Uterus (tissue), 4 donors: ENCODE results near the gene NFIA. TPM values are rescaled to one million over a fixed set of nuclear protein-coding genes. Genes with fewer than 3 reads are reported as not detected.

Source experiments
- DNase-seq, 2 donors: peaks; one replicate each; pipeline ENCODE4 v3.0.0-alpha.2; 2019 to 2020
- H3K27ac ChIP-seq, 2 donors: fragments of 200-600 bp; sonication (generic); 1 replicate in 1 of 2; 2 replicates in 1 of 2; pipeline ENCODE4 v1.5.1; 2016 to 2018
- H3K27me3 ChIP-seq, 2 donors: fragments of 200-600 bp; sonication (generic); one replicate each; pipeline ENCODE4 v1.5.1; 2018 to 2019; ENCODE audit warnings: control low read depth in 1 of 2
- H3K36me3 ChIP-seq, 2 donors: fragments of 200-600 bp; sonication (generic); one replicate each; pipeline ENCODE4 v1.5.1; 2019; ENCODE audit warnings: control low read depth in 1 of 2
- H3K4me1 ChIP-seq, 2 donors: fragments of 200-600 bp; sonication (generic); one replicate each; pipeline ENCODE4 v1.5.1; 2018 to 2019; ENCODE audit warnings: control low read depth in 1 of 2
- H3K4me3 ChIP-seq, 2 donors: fragments of 200-600 bp; sonication (generic); 1 replicate in 1 of 2; 2 replicates in 1 of 2; pipeline ENCODE4 v1.5.1; 2018 to 2019; ENCODE audit warnings: mild to moderate bottlenecking in 1 of 2
- H3K9me3 ChIP-seq, 2 donors: fragments of 200-600 bp; sonication (generic); one replicate each; pipeline ENCODE4 v1.5.1; 2019; ENCODE audit warnings: control low read depth in 1 of 2
- CTCF ChIP-seq, 4 experiments: fragments of 200-600 bp in 2 of 4; fragments of 450-650 bp in 2 of 4; sonication (generic) in 2 of 4; IDR thresholded peaks; one replicate each; pipeline ENCODE4 v1.5.1; 2016 to 2019; ENCODE audit warnings: antibody characterized with exemption in 4 of 4, mild to moderate bottlenecking in 2 of 4, moderate library complexity in 1 of 4
- POLR2A ChIP-seq, 2 donors: fragments of 450-650 bp; IDR thresholded peaks; one replicate each; pipeline ENCODE4 v1.6.1; 2016; ENCODE audit warnings: antibody characterized with exemption in 2 of 2, mild to moderate bottlenecking in 1 of 2, moderate library complexity in 1 of 2
- intact Hi-C: fragments of 100-400 bp; cut with DNase I; formaldehyde crosslinking; loops from one replicate; pipeline ENCODE4 v1.15.1; 2023; ENCODE audit warnings: low total_unique reads
- total RNA-seq, 4 donors: library from RNA; depleted of rRNA in 3 of 4; stranded (reverse); fragments of >200 nt in 3 of 4; gene quantifications; one replicate each; pipeline versions ENCODE4 v1.1.0 to v1.2.4, GENCODE V29; 2014 to 2023
- donor health status: DM: yes; HTN: yes; CAD: no.

The NFIA gene
- total RNA-seq: 100 to 1,000 TPM in 1 of 4 donors, 10 to 100 TPM in 3; 49.2 to 116 (median 64.9) TPM

GRCh38 chr1:61082311-61083012 lies at the start of gene NFIA:
NFIA (plus strand) TSS chr1:61082561.
- H3K36me3 ChIP-seq: no peaks in the 10 kb centered on the region
- TF ChIP-seq CTCF (IDR thresholded peaks at IDR 0.05) (no peak), POLR2A (IDR thresholded peaks at IDR 0.05) (no peak)
- peak; percentile 49 to 53 for DNase-seq
- no peaks in the 10 kb centered on the region for H3K9me3 ChIP-seq
- peak within 1 kb of the TSS; percentile 77 to 96 for H3K4me3 ChIP-seq
- H3K4me1 ChIP-seq: peaks cover 0 to 26% of the 10 kb centered on the region in 2 donors
- intact Hi-C loops: no loop called here
- H3K27me3 ChIP-seq: no peaks in the 10 kb centered on the region
- peak within 1 kb of the TSS; percentile 96 to 97 for H3K27ac ChIP-seq

GRCh38 chr1:61035880-61036279 lies 46.5 kb upstream of the NFIA start:
- DNase-seq: no peak
- Histone ChIP-seq H3K27me3 (no peaks in the 10 kb centered on the region), H3K4me1 (no peaks in the 10 kb centered on the region), H3K4me3 (no peak overlapping the region), H3K36me3 (no peaks in the 10 kb centered on the region), H3K27ac (no peak overlapping the region), H3K9me3 (no peaks in the 10 kb centered on the region)
- TF ChIP-seq CTCF (IDR thresholded peaks at IDR 0.05) (no peak), POLR2A (IDR thresholded peaks at IDR 0.05) (no peak)
- intact Hi-C loops: no loop called here

GRCh38 chr1:61042466-61043009 lies 39.8 kb upstream of the NFIA start:
- Histone ChIP-seq H3K36me3 (no peaks in the 10 kb centered on the region), H3K4me3 (peak overlapping the region; percentile 39 to 45), H3K9me3 (no peaks in the 10 kb centered on the region), H3K27me3 (no peaks in the 10 kb centered on the region), H3K4me1 (peaks cover 0 to 3% of the 10 kb centered on the region in 2 donors), H3K27ac (no peak overlapping the region)
- no peak for DNase-seq
- TF ChIP-seq POLR2A (IDR thresholded peaks at IDR 0.05) (no peak), CTCF (IDR thresholded peaks at IDR 0.05) (no peak)
- intact Hi-C loops: loop anchor here (5.0 to 10.0 kb wide), 3 partner anchors 70 to 812 kb away; no protein-coding TSS in a partner anchor

- peak overlapping the region; percentile 39 to 45 for H3K4me3 ChIP-seq
- no peaks in the 10 kb centered on the region for H3K9me3 ChIP-seq
- TF ChIP-seq POLR2A (IDR thresholded peaks at IDR 0.05) (peak in 1 of 2 donors; percentile 26), CTCF (IDR thresholded peaks at IDR 0.05) (peak; percentile 82 to 92 (median 89))
- DNase-seq: peak; percentile 85 to 90
- H3K36me3 ChIP-seq: no peaks in the 10 kb centered on the region
- intact Hi-C loops: loop anchor here (5.0 to 10.0 kb wide), 3 partner anchors 71 to 812 kb away; no protein-coding TSS in a partner anchor
- H3K27me3 ChIP-seq: no peaks in the 10 kb centered on the region
- peaks cover 0 to 3% of the 10 kb centered on the region in 2 donors for H3K4me1 ChIP-seq
- H3K27ac ChIP-seq: peak overlapping the region; percentile 62 to 67
These were observed 39.1 kb upstream of the NFIA start for GRCh38 chr1:61043010-61043820.
